ENCODE measurements around the gene ZDHHC19. TPM values are rescaled to one million over a fixed set of nuclear protein-coding genes. Genes with fewer than 3 reads are reported as not detected.
"Not testable (repeated sequence)": the region's sequence is repeated elsewhere in the genome, so short reads cannot be mapped to it uniquely, and the experiment has no call there.

Gene ZDHHC19
- total RNA-seq, 4 donors from 2014 or later = not detected

GRCh38 chr3:196168808-196169391 is 42.3 kb downstream of the ZDHHC19 start:
- H3K27ac ChIP-seq = no peak overlapping the region
- H3K27me3 ChIP-seq = no peaks in the 10 kb centered on the region
- TF ChIP-seq POLR2A (IDR thresholded peaks at IDR 0.05) (no peak), CTCF (IDR thresholded peaks at IDR 0.05) (no peak), POLR2AphosphoS5 (IDR thresholded peaks at IDR 0.05) (no peak), EP300 (IDR thresholded peaks at IDR 0.05) (no peak)
- H3K4me1 ChIP-seq = no peaks in the 10 kb centered on the region
- 41 to 54% methylated on average over 5 to 6 of the region's 6 CpGs for WGBS, 2 donors (ENCODE audit: low coverage in 1 of 2)
- H3K4me3 ChIP-seq = no peak overlapping the region
- no peak for ATAC-seq
- no peaks in the 10 kb centered on the region for H3K36me3 ChIP-seq
- no peaks in the 10 kb centered on the region for H3K9me3 ChIP-seq

- 87 to 91% methylated on average over 3 to 4 of the region's 7 CpGs for WGBS, 2 donors (ENCODE audit: low coverage in 1 of 2)
- Histone ChIP-seq H3K4me3 (no peak overlapping the region), H3K36me3 (no peaks in the 10 kb centered on the region), H3K27ac (no peak overlapping the region), H3K4me1 (no peaks in the 10 kb centered on the region), H3K27me3 (no peaks in the 10 kb centered on the region), H3K9me3 (no peaks in the 10 kb centered on the region)
- TF ChIP-seq POLR2AphosphoS5 (IDR thresholded peaks at IDR 0.05) = no peak
- ATAC-seq = no peak
Observed at GRCh38 chr3:196166741-196167140, 44.5 kb downstream of the ZDHHC19 start.

- H3K4me3 ChIP-seq = no peak overlapping the region
- 66 to 80% methylated on average over 5 to 7 of the region's 7 CpGs for WGBS, 2 donors (ENCODE audit: low coverage in 1 of 2)
- TF ChIP-seq POLR2AphosphoS5 (IDR thresholded peaks at IDR 0.05) = no peak
- no peak for TF ChIP-seq EP300 (IDR thresholded peaks at IDR 0.05)
- no peak for TF ChIP-seq POLR2A (IDR thresholded peaks at IDR 0.05)
- TF ChIP-seq CTCF (IDR thresholded peaks at IDR 0.05) = no peak
- H3K27ac ChIP-seq = no peak overlapping the region
- ATAC-seq = no peak
- H3K4me1 ChIP-seq = no peaks in the 10 kb centered on the region
- H3K27me3 ChIP-seq = no peaks in the 10 kb centered on the region
- H3K36me3 ChIP-seq = no peaks in the 10 kb centered on the region
- H3K9me3 ChIP-seq = no peaks in the 10 kb centered on the region
Observed at GRCh38 chr3:196165850-196166249, 45.4 kb downstream of the ZDHHC19 start.

GRCh38 chr3:196165006-196165575 is 46.1 kb downstream of the ZDHHC19 start:
- WGBS, 2 donors (ENCODE audit: low coverage in 1 of 2) = 46 to 69% methylated on average over 4 to 5 of the region's 5 CpGs
- not testable (repeated sequence) for H3K4me3 ChIP-seq, ATAC-seq, H3K27me3 ChIP-seq, H3K4me1 ChIP-seq, H3K36me3 ChIP-seq, H3K27ac ChIP-seq, H3K9me3 ChIP-seq

GRCh38 chr3:196164576-196164975 is 46.6 kb downstream of the ZDHHC19 start:
- TF ChIP-seq POLR2AphosphoS5 (IDR thresholded peaks at IDR 0.05) (no peak), POLR2A (IDR thresholded peaks at IDR 0.05) (no peak)
- H3K27me3 ChIP-seq = no peaks in the 10 kb centered on the region
- H3K4me1 ChIP-seq = no peaks in the 10 kb centered on the region
- H3K9me3 ChIP-seq = no peaks in the 10 kb centered on the region
- WGBS, 2 donors (ENCODE audit: low coverage in 1 of 2) = 76 to 80% methylated on average over 1 to 2 of the region's 2 CpGs
- no peak overlapping the region for H3K27ac ChIP-seq
- no peak overlapping the region for H3K4me3 ChIP-seq
- no peaks in the 10 kb centered on the region for H3K36me3 ChIP-seq
- no peak for ATAC-seq

GRCh38 chr3:196163666-196164493 is 47.3 kb downstream of the ZDHHC19 start:
- H3K4me3 ChIP-seq = no peak overlapping the region
- H3K27me3 ChIP-seq = no peaks in the 10 kb centered on the region
- peak; percentile 39 for ATAC-seq
- no peak for TF ChIP-seq POLR2AphosphoS5 (IDR thresholded peaks at IDR 0.05)
- TF ChIP-seq EP300 (IDR thresholded peaks at IDR 0.05) = no peak
- TF ChIP-seq CTCF (IDR thresholded peaks at IDR 0.05) = no peak
- no peak for TF ChIP-seq POLR2A (IDR thresholded peaks at IDR 0.05)
- H3K27ac ChIP-seq = no peak overlapping the region
- H3K9me3 ChIP-seq = no peaks in the 10 kb centered on the region
- H3K4me1 ChIP-seq = no peaks in the 10 kb centered on the region
- no peaks in the 10 kb centered on the region for H3K36me3 ChIP-seq
- WGBS, 2 donors (ENCODE audit: low coverage in 1 of 2) = 73 to 89% methylated on average over 3 to 5 of the region's 24 CpGs

Data from gastroesophageal sphincter (tissue), 4 donors.